ENCODE measurements around the gene ELAVL3.
"Not testable (repeated sequence)": the region's sequence is repeated elsewhere in the genome, so short reads cannot be mapped to it uniquely, and the experiment has no call there.

ELAVL3 gene

GRCh38 chr19:11458236-11458900, 22.5 kb downstream of the ELAVL3 start:
- DNase-seq, result no peak

- DNase-seq, result no peak
Observed at GRCh38 chr19:11457831-11458230, 23.0 kb downstream of the ELAVL3 start.

GRCh38 chr19:11457115-11457514, 23.7 kb downstream of the ELAVL3 start:
- DNase-seq, result no peak

- DNase-seq, result no peak
Observed at GRCh38 chr19:11456659-11457058, 24.2 kb downstream of the ELAVL3 start.

- not testable (repeated sequence) for DNase-seq
Observed at GRCh38 chr19:11455233-11455554, 25.7 kb downstream of the ELAVL3 start.

- no peak for DNase-seq
Observed at GRCh38 chr19:11453468-11454341, 27.1 kb downstream of the ELAVL3 start.

GRCh38 chr19:11452620-11453310, 28.1 kb downstream of the ELAVL3 start:
- DNase-seq, result no peak

- no peak for DNase-seq
Observed at GRCh38 chr19:11451871-11452619, 28.8 kb downstream of the ELAVL3 start.

GRCh38 chr19:11451327-11451870, 29.4 kb downstream of the ELAVL3 start:
- DNase-seq, result no peak

GRCh38 chr19:11450570-11451326, 30.1 kb downstream of the ELAVL3 start:
- no peak for DNase-seq

- DNase-seq, result no peak
Observed at GRCh38 chr19:11448923-11449554, 31.8 kb downstream of the ELAVL3 start.

GRCh38 chr19:11448410-11448809, 32.4 kb downstream of the ELAVL3 start:
- no peak for DNase-seq

- DNase-seq, result no peak
Observed at GRCh38 chr19:11447347-11448262, 33.2 kb downstream of the ELAVL3 start.

- DNase-seq, result no peak
Observed at GRCh38 chr19:11446652-11447301, 34.1 kb downstream of the ELAVL3 start.

GRCh38 chr19:11446271-11446651, 34.6 kb downstream of the ELAVL3 start:
- no peak for DNase-seq

GRCh38 chr19:11445141-11445540, 35.7 kb downstream of the ELAVL3 start:
- DNase-seq, result no peak

GRCh38 chr19:11444059-11444458, 36.8 kb downstream of the ELAVL3 start:
- DNase-seq, result no peak

GRCh38 chr19:11437955-11438354, 42.9 kb downstream of the ELAVL3 start:
- no peak for DNase-seq

GRCh38 chr19:11435833-11436313, 45.0 kb downstream of the ELAVL3 start:
- no peak for DNase-seq
